NCI-H774 (cell line): ENCODE results near the gene TMPRSS7.

Experiments
- DNase-seq: peaks from one replicate; lab custom pipeline; 2025; lab: John Stamatoyannopoulos, UW

The TMPRSS7 gene

DNA sequence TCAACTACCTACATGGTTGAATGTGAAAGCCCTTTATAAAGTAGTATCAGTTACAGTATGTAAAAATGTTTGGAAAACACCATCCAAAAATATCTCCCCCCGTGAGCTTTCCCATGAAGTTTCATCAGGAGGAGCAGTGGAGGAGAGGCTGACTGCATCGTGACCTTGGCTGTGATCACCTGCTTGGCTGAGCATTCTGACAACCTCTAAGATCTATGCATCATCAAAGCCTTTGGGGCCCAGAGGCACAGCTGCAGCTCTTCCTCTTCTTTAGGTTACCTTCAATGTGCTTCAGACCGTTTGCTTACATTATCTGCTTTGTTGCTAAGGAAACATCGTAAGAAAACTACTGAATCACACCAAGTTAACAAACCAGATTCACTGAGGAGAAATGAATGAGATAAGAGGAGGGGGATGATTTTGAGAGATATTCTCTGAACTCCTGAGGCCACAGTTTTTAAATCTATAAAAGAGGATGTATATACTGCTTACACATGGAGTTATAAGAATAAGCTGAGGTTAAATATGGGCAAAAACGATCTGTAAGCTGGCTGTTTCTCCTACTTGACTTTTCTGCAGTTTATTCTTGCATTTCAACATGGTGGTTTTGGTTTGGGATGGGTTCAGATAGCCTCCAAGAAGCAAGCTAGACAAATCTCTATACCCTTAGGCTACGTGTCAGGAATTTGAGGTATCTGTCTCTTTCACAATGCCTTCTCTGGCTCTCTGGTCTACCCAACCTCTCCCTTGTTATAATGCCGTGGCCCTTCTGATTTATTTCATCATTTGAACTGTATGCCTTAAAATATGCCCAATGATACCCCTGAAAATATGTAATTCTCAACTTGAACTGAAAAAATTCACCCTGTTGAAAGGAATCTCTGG is 94.5 kb downstream of the TMPRSS7 start:
- no peak for DNase-seq

GRCh38 chr3:112129925-112130637 is 95.5 kb downstream of the TMPRSS7 start:
- DNase-seq: no peak

DNA sequence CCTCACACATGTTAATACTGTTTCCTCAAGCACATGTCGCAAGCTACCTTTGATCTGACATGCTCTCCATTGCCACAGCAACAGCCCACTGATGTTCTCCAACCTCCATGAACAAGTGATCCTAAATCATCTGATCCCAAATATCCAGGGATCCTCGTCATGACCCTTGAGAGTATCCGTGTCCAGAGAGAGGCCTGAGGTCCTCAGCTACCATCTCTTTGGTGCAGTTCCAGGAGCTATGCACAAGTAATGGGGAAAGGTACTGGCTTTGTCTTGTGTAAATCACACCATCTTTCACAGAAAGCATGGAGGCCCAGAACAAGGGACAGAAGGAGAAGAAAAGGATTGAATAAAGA is 96.1 kb downstream of the TMPRSS7 start:
- DNase-seq: no peak
